Uterus (tissue), 4 donors: ENCODE data around the gene RPL32. TPM values are rescaled to one million over a fixed set of nuclear protein-coding genes. Genes with fewer than 3 reads are reported as not detected.
"Not testable (repeated sequence)": the region's sequence is repeated elsewhere in the genome, so short reads cannot be mapped to it uniquely, and the experiment has no call there.

Experiments
- DNase-seq, 2 donors: peaks; one replicate each; pipeline ENCODE4 v3.0.0-alpha.2; 2019 to 2020
- H3K27ac ChIP-seq, 2 donors: fragments of 200-600 bp; sonication (generic); 1 replicate in 1 of 2; 2 replicates in 1 of 2; pipeline ENCODE4 v1.5.1; 2016 to 2018
- H3K27me3 ChIP-seq, 2 donors: fragments of 200-600 bp; sonication (generic); one replicate each; pipeline ENCODE4 v1.5.1; 2018 to 2019; ENCODE audit warnings: control low read depth in 1 of 2
- H3K36me3 ChIP-seq, 2 donors: fragments of 200-600 bp; sonication (generic); one replicate each; pipeline ENCODE4 v1.5.1; 2019; ENCODE audit warnings: control low read depth in 1 of 2
- H3K4me1 ChIP-seq, 2 donors: fragments of 200-600 bp; sonication (generic); one replicate each; pipeline ENCODE4 v1.5.1; 2018 to 2019; ENCODE audit warnings: control low read depth in 1 of 2
- H3K4me3 ChIP-seq, 2 donors: fragments of 200-600 bp; sonication (generic); 1 replicate in 1 of 2; 2 replicates in 1 of 2; pipeline ENCODE4 v1.5.1; 2018 to 2019; ENCODE audit warnings: mild to moderate bottlenecking in 1 of 2
- H3K9me3 ChIP-seq, 2 donors: fragments of 200-600 bp; sonication (generic); one replicate each; pipeline ENCODE4 v1.5.1; 2019; ENCODE audit warnings: control low read depth in 1 of 2
- POLR2A ChIP-seq, 2 donors: fragments of 450-650 bp; IDR thresholded peaks; one replicate each; pipeline ENCODE4 v1.6.1; 2016; ENCODE audit warnings: antibody characterized with exemption in 2 of 2, mild to moderate bottlenecking in 1 of 2, moderate library complexity in 1 of 2
- intact Hi-C: fragments of 100-400 bp; cut with DNase I; formaldehyde crosslinking; loops from one replicate; pipeline ENCODE4 v1.15.1; 2023; ENCODE audit warnings: low total_unique reads
- small RNA-seq: library from RNA; depleted of rRNA; stranded (forward); fragments of <200 nt; gene quantifications from one replicate; pipeline ENCODE3, GENCODE V24; 2016
- total RNA-seq, 4 donors: library from RNA; depleted of rRNA in 3 of 4; stranded (reverse); fragments of >200 nt in 3 of 4; gene quantifications; one replicate each; pipeline versions ENCODE4 v1.1.0 to v1.2.4, GENCODE V29; 2014 to 2023
- TF ChIP-seq, protein P1 (sequence below), 4 experiments: fragments of 200-600 bp in 2 of 4; fragments of 450-650 bp in 2 of 4; sonication (generic) in 2 of 4; IDR thresholded peaks; one replicate each; pipeline ENCODE4 v1.5.1; 2016 to 2019; ENCODE audit warnings: antibody characterized with exemption in 4 of 4, mild to moderate bottlenecking in 2 of 4, moderate library complexity in 1 of 4
- donor health status: DM: yes; HTN: yes; CAD: no.

Gene RPL32
- total RNA-seq, 4 donors from 2014 or later = 538 to 9,435 (median 3,478) TPM

GRCh38 chr3:12793701-12794100, 47.7 kb downstream of the RPL32 start:
- intact Hi-C loops = no loop called here
- TF ChIP-seq, protein P1, sequence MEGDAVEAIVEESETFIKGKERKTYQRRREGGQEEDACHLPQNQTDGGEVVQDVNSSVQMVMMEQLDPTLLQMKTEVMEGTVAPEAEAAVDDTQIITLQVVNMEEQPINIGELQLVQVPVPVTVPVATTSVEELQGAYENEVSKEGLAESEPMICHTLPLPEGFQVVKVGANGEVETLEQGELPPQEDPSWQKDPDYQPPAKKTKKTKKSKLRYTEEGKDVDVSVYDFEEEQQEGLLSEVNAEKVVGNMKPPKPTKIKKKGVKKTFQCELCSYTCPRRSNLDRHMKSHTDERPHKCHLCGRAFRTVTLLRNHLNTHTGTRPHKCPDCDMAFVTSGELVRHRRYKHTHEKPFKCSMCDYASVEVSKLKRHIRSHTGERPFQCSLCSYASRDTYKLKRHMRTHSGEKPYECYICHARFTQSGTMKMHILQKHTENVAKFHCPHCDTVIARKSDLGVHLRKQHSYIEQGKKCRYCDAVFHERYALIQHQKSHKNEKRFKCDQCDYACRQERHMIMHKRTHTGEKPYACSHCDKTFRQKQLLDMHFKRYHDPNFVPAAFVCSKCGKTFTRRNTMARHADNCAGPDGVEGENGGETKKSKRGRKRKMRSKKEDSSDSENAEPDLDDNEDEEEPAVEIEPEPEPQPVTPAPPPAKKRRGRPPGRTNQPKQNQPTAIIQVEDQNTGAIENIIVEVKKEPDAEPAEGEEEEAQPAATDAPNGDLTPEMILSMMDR (IDR thresholded peaks at IDR 0.05) = no peak
- TF ChIP-seq POLR2A (IDR thresholded peaks at IDR 0.05) = no peak
- DNase-seq = peak in 1 of 2 donors; percentile 62
- no peak overlapping the region for H3K4me3 ChIP-seq
- H3K4me1 ChIP-seq = no peaks in the 10 kb centered on the region
- no peaks in the 10 kb centered on the region for H3K27me3 ChIP-seq
- no peaks in the 10 kb centered on the region for H3K36me3 ChIP-seq
- H3K27ac ChIP-seq = no peak overlapping the region
- no peaks in the 10 kb centered on the region for H3K9me3 ChIP-seq

DNA sequence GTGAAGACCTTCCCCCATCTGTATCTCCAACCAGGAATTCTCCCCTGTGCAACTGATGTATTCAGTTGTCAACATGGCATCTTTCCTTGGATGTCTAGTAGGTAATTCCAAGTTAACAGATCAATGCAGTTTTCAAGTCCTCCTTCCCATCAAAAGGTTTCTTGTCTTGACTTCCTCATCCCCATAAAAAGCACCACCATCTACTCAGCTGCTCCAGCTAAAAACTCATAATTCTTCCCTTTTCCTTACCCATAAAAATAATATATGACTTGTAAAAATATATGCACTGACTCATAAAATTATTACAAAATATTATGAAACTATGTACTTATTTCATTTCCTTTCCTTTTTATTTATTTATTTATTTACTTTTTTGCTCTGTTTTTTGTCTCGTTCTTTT, 49.9 kb downstream of the RPL32 start:
- Histone ChIP-seq H3K27me3 (no peaks in the 10 kb centered on the region), H3K27ac (no peak overlapping the region), H3K4me3 (no peak overlapping the region), H3K9me3 (no peaks in the 10 kb centered on the region), H3K36me3 (no peaks in the 10 kb centered on the region), H3K4me1 (no peaks in the 10 kb centered on the region)
- no peak for DNase-seq
- TF ChIP-seq, protein P1 (IDR thresholded peaks at IDR 0.05) = no peak
- TF ChIP-seq POLR2A (IDR thresholded peaks at IDR 0.05) = no peak
- intact Hi-C loops = no loop called here

DNA sequence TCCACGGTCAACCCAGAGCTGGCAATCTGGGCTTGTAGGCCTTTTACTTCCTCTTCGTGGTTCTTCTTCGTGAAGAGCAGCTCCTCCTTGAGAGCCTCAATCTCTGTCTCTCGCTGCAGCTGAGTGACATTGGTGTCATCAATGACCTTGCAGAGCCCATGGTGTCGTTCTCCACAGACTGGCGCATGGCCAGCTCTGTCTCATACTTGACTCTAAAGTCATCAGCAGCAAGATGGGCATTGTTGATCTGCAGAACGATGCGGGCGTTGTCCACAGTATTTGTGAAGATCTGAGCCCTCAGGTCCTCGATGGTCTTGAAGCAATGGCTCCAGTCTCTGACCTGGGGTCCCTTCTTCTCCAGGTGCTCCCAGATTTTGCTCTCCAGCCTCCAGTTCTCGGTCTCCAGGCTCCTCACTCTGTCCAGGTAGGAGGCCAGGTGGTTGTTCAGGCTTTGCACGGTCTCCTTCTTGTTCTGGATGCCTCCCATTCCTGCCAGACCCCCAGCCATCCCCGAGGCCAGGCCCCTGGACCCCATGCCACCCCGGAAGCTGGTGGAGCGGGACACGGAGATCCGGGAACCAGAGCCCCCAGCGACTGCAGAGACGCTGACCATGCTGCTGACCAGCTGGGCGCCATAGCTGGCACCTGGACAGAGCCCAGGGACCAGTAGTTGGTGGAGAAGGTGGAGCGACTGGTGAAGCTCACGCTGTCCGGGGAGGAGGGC, 53.2 kb downstream of the RPL32 start:
- H3K9me3 ChIP-seq, H3K27me3 ChIP-seq, H3K4me1 ChIP-seq, H3K4me3 ChIP-seq, DNase-seq, intact Hi-C loops, H3K36me3 ChIP-seq, H3K27ac ChIP-seq: not testable (repeated sequence)

GRCh38 chr3:12787346-12787745, 54.0 kb downstream of the RPL32 start:
- DNase-seq = peak; percentile 58 to 61

GRCh38 chr3:12785096-12785495, 56.3 kb downstream of the RPL32 start:
- TF ChIP-seq, protein P1 (IDR thresholded peaks at IDR 0.05) = no peak
- no peak overlapping the region for H3K4me3 ChIP-seq
- H3K27me3 ChIP-seq = no peaks in the 10 kb centered on the region
- no peak for DNase-seq
- no peaks in the 10 kb centered on the region for H3K4me1 ChIP-seq
- H3K27ac ChIP-seq = no peak overlapping the region
- intact Hi-C loops = no loop called here
- H3K9me3 ChIP-seq = no peaks in the 10 kb centered on the region
- no peaks in the 10 kb centered on the region for H3K36me3 ChIP-seq

More at GRCh38 chr3:12787346-12787745, 54.0 kb downstream of the RPL32 start:
- H3K9me3 ChIP-seq, intact Hi-C loops, H3K27ac ChIP-seq, H3K27me3 ChIP-seq, H3K4me1 ChIP-seq, H3K4me3 ChIP-seq, H3K36me3 ChIP-seq: not testable (repeated sequence)
- TF ChIP-seq, protein P1 (IDR thresholded peaks at IDR 0.05) = peak in 2 of 4 experiments; percentile 27 to 28

Small RNAs within 50 kb of the gene (small RNA-seq; reads per million reads assigned to genes)
- not detected for gene AC034198.1

Other genes starting within 250 kb of the RPL32 start
- 100 to 1,000 TPM in 2 of 4 donors, 10 to 100 TPM in 2; 74.5 to 123 (median 110) TPM for gene RAF1, start 177.4 kb downstream of the RPL32 start, total RNA-seq
- gene TMEM40, start 82.3 kb downstream of the RPL32 start, total RNA-seq = not detected
- 10 to 100 TPM in 3 of 4 donors, 1 to 10 TPM in 1; 6.8 to 42.0 (median 22.1) TPM for gene CAND2, start 44.9 kb downstream of the RPL32 start, total RNA-seq
- gene IQSEC1, start 231.9 kb upstream of the RPL32 start, total RNA-seq = 10 to 100 TPM; 17.9 to 61.4 (median 49.7) TPM